ENCODE measurements around the gene KNOP1. TPM values are rescaled to one million over a fixed set of nuclear protein-coding genes. Genes with fewer than 3 reads are reported as not detected.

Gene KNOP1
- total RNA-seq (2014; rRNA removed; shearing (Covaris generic)) = 26.0 and 30.6 TPM in 2 replicates

DNA sequence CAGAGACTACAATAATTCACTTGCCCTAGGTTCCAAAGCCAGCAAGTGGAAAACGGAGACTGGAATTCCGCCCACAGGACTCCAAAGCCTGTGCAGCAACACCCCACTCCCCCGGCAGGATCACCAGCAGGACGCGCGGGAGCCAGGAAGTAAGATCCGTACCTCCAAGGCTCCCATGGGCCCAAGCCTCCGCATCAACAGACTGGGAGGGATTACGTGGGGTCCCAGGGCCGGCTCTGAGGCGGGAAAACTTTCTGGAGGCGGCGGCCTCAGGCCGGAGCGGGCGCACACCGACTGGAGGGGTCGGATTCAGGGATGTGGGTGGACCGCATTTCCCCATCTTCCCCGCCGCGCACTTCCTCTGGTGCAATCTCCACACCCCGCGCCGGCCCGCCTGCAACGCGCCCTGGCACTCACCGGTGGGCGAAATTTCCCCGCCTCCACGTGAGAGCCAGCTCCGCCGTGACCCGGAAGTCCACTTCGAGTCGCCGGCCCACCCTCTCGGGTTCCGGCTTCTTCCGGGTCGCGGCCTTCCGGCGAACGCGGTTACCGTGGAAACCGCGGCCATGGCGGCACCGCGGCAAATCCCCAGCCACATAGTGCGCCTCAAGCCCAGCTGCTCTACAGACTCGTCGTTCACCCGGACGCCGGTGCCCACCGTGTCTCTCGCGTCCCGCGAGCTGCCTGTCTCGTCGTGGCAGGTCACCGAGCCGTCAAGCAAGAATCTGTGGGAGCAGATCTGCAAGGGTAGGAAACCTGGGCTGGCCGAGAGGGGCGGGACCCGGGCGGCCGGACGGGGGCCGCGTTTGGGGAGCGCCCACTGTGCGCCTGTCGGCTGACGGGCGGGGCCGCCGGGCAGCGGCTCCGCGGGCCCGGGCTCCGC, at the start of gene KNOP1, which contains the start of gene IQCK:
Gene KNOP1 (minus strand): TSS at position 487 of the 883 bp plus-strand sequence. CDS start 3,192 bp downstream, outside the sequence.
Gene IQCK (plus strand): TSS at position 531 of the 883 bp plus-strand sequence. CDS start 36 bp downstream, at position 567.
- no peaks in the 10 kb centered on the region for H3K27me3 ChIP-seq

GRCh38 chr16:19767497-19767896, 49.5 kb upstream of the KNOP1 start:
- Histone ChIP-seq H3K9me3 (replicated peaks) (peaks cover 4% of the 10 kb centered on the region; the same call in 1 of the 2 replicates), H3K4me1 (peaks cover 10% of the 10 kb centered on the region), H3K27me3 (no peaks in the 10 kb centered on the region), H3K36me3 (no peaks in the 10 kb centered on the region), H3K27ac (no peak overlapping the region), H3K4me3 (no peak overlapping the region)
- DNase-seq = no peak

More for the DNA sequence above, at the start of gene KNOP1, which contains the start of gene IQCK:
- no peaks in the 10 kb centered on the region for H3K9me3 ChIP-seq (replicated peaks)
- DNase-seq = peak; percentile 89 to 91
- H3K4me1 ChIP-seq = peaks cover 3% of the 10 kb centered on the region; the same call in 1 of the 2 replicates
- H3K4me3 ChIP-seq = peak within 1 kb of the TSS; percentile 91
- peaks cover 8% of the 10 kb centered on the region for H3K36me3 ChIP-seq
- H3K27ac ChIP-seq = peak within 1 kb of the TSS; percentile 82

DNA sequence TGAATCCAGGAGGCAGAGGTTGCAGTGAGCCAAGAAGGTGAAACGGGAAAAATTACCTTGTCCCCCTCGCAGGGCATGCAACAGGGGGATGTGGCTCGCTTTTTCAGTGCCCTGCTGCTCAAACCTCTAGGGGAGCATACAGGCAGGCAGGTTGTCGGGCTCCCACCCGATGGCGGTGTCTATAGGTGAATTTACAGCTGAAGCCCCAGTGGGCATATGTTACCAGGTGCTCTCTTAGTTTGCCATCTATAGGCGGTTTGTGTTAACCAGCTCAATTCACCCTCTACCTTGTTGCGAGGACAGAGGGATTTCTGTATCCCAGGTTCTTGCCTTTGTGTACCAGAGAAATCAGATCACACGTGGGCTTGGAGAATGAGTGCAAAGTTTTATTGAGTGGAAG, 49.0 kb upstream of the KNOP1 start:
- Histone ChIP-seq H3K36me3 (no peaks in the 10 kb centered on the region), H3K27ac (no peak overlapping the region), H3K27me3 (no peaks in the 10 kb centered on the region), H3K4me3 (no peak overlapping the region), H3K9me3 (replicated peaks) (peaks cover 4% of the 10 kb centered on the region; the same call in 1 of the 2 replicates), H3K4me1 (peaks cover 7% of the 10 kb centered on the region)
- no peak for DNase-seq

GRCh38 chr16:19766554-19766884, 48.5 kb upstream of the KNOP1 start:
- Histone ChIP-seq H3K4me1 (peaks cover 2% of the 10 kb centered on the region; the same call in 1 of the 2 replicates), H3K9me3 (replicated peaks) (peaks cover 4% of the 10 kb centered on the region; the same call in 1 of the 2 replicates), H3K4me3 (no peak overlapping the region), H3K27me3 (no peaks in the 10 kb centered on the region), H3K27ac (no peak overlapping the region), H3K36me3 (no peaks in the 10 kb centered on the region)
- no peak for DNase-seq

GRCh38 chr16:19765860-19766553, 48.0 kb upstream of the KNOP1 start:
- no peak for DNase-seq
- no peaks in the 10 kb centered on the region for H3K4me1 ChIP-seq
- peaks cover 4% of the 10 kb centered on the region; the same call in 1 of the 2 replicates for H3K9me3 ChIP-seq (replicated peaks)
- no peak overlapping the region for H3K4me3 ChIP-seq
- H3K27ac ChIP-seq = no peak overlapping the region
- no peaks in the 10 kb centered on the region for H3K36me3 ChIP-seq
- no peaks in the 10 kb centered on the region for H3K27me3 ChIP-seq

GRCh38 chr16:19760356-19761060, 42.5 kb upstream of the KNOP1 start:
- no peaks in the 10 kb centered on the region for H3K27me3 ChIP-seq
- no peaks in the 10 kb centered on the region for H3K36me3 ChIP-seq

DNA sequence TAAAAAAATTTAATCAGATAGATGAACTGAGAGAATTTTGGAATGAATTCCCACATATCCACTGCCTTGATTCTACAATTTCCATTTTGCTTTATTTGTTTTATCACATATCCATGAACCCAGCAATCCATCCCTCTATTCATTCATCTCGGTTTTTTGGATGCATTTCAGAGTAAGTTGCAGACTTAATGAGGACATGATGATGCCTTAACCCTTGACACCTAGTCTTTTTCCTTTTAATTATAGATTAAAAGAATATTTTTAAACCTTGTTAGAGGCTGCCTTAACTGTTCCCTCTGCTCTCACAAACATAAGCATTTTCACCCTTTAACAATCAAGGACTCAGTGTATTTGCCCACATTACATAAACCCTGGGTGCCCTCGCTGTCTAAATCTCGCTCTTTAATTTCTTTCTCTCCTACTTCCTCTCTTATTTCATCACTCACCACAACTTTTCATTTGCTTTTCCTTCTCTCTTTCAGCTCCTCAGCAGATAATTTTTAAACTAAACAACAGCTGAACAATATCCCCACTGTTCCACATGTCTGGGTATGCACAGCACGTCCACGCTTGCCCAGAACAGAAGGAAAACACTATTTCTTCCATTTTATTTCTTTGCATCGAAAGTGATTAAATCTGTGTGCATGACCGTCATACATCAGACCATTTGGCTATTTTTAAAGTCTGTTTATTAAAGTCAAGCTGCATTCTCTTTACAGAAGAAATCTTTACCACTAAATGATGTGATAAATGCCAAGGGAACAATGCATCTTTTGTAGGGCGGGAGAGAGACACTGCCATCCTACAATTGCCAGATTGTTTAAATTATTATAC, 40.0 kb upstream of the KNOP1 start:
- H3K27me3 ChIP-seq = no peaks in the 10 kb centered on the region
- peaks cover 21% of the 10 kb centered on the region for H3K4me1 ChIP-seq
- peak overlapping the region; percentile 68 for H3K27ac ChIP-seq
- peak; percentile 47 to 74 for DNase-seq
- H3K36me3 ChIP-seq = no peaks in the 10 kb centered on the region
- H3K9me3 ChIP-seq (replicated peaks) = no peaks in the 10 kb centered on the region
- peak overlapping the region; percentile 36 for H3K4me3 ChIP-seq

More at GRCh38 chr16:19760356-19761060, 42.5 kb upstream of the KNOP1 start:
- no peak for DNase-seq
- Histone ChIP-seq H3K4me3 (no peak overlapping the region), H3K9me3 (replicated peaks) (no peaks in the 10 kb centered on the region), H3K27ac (no peak overlapping the region), H3K4me1 (peaks cover 15% of the 10 kb centered on the region)

DNA sequence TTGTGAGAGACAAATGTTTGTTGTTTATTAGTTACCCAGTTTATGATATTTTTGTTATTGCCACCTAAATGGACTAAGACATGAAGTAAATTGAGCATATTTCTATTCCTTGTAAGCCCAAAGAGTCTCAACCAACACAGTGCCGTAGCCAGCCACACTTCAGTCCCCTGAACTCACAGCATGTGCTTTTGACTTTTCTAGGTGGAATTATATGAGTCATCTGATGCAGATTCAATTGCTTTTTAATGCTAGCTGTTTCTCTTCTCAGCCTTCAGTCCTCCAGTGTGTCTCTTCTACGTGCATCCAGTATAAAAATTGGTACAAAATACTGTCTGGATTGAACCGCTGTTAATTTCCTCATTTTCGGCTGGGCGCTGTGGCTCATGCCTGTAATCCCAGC, 39.0 kb upstream of the KNOP1 start:
- Histone ChIP-seq H3K36me3 (no peaks in the 10 kb centered on the region), H3K9me3 (replicated peaks) (no peaks in the 10 kb centered on the region), H3K27me3 (no peaks in the 10 kb centered on the region), H3K27ac (peak overlapping the region; percentile 68; the same call in 1 of the 2 replicates), H3K4me1 (peaks cover 24% of the 10 kb centered on the region), H3K4me3 (no peak overlapping the region)
- peak in 1 of 2 experiments; percentile 27 for DNase-seq

DNA sequence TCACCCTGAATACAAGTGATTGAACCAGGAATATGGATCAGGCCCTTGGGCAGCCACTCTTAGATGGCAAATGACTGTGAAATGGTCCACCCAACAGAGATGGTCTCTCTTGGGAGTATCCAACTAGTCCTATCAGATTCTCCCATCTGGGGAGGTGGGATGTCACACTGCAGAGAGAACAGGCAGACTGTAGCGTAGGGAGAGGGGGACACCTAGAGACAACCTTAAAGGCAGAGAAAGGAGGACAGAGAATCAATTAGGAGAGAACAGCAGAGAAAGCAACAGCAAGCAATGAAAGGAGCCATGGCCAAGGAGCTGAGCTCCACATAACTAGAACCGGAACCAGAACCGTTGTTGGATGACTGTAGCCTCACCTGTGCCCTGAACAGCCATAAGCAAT, 37.2 kb upstream of the KNOP1 start:
- Histone ChIP-seq H3K4me3 (no peak overlapping the region), H3K27ac (no peak overlapping the region)
- DNase-seq = no peak

DNA sequence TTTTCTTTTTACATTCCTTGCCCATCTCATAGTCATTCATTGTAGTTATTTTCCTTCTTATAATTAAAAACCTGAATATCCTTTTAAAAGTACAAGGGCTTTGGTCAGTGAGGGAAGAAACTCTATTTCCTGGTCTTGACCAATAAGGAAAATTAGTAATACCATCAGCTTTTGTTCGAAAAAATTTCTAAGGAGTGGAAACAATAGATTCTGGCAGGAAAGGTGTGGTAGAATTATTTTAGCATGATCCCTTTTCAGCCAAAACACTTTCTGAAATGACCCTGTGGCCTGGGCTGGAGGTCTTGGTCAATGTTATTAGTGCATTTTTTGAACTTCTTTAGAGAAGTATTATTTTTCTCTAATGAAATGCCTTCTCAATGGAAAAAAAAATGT, 36.6 kb upstream of the KNOP1 start:
- no peaks in the 10 kb centered on the region for H3K27me3 ChIP-seq
- no peak overlapping the region for H3K4me3 ChIP-seq
- DNase-seq = no peak
- H3K4me1 ChIP-seq = peaks cover 32% of the 10 kb centered on the region
- H3K36me3 ChIP-seq = no peaks in the 10 kb centered on the region
- no peaks in the 10 kb centered on the region for H3K9me3 ChIP-seq (replicated peaks)
- no peak overlapping the region for H3K27ac ChIP-seq

More for the DNA sequence above, 37.2 kb upstream of the KNOP1 start:
- H3K27me3 ChIP-seq = no peaks in the 10 kb centered on the region
- peaks cover 32% of the 10 kb centered on the region for H3K4me1 ChIP-seq
- no peaks in the 10 kb centered on the region for H3K36me3 ChIP-seq
- no peaks in the 10 kb centered on the region for H3K9me3 ChIP-seq (replicated peaks)

GRCh38 chr16:19753815-19754643, 36.0 kb upstream of the KNOP1 start:
- Histone ChIP-seq H3K27me3 (no peaks in the 10 kb centered on the region), H3K27ac (no peak overlapping the region), H3K4me1 (peaks cover 32% of the 10 kb centered on the region), H3K9me3 (replicated peaks) (no peaks in the 10 kb centered on the region), H3K4me3 (no peak overlapping the region), H3K36me3 (no peaks in the 10 kb centered on the region)
- DNase-seq = peak; percentile 28 to 54

GRCh38 chr16:19751478-19752385, 33.7 kb upstream of the KNOP1 start:
- H3K9me3 ChIP-seq (replicated peaks) = no peaks in the 10 kb centered on the region
- DNase-seq = peak; percentile 51 to 71
- H3K27me3 ChIP-seq = no peaks in the 10 kb centered on the region
- H3K36me3 ChIP-seq = no peaks in the 10 kb centered on the region
- no peak overlapping the region for H3K4me3 ChIP-seq
- peak overlapping the region; percentile 32 for H3K27ac ChIP-seq
- H3K4me1 ChIP-seq = peaks cover 20% of the 10 kb centered on the region

All from SJCRH30 (cell line).